ENCODE results near the gene MBP.

Gene MBP

DNA sequence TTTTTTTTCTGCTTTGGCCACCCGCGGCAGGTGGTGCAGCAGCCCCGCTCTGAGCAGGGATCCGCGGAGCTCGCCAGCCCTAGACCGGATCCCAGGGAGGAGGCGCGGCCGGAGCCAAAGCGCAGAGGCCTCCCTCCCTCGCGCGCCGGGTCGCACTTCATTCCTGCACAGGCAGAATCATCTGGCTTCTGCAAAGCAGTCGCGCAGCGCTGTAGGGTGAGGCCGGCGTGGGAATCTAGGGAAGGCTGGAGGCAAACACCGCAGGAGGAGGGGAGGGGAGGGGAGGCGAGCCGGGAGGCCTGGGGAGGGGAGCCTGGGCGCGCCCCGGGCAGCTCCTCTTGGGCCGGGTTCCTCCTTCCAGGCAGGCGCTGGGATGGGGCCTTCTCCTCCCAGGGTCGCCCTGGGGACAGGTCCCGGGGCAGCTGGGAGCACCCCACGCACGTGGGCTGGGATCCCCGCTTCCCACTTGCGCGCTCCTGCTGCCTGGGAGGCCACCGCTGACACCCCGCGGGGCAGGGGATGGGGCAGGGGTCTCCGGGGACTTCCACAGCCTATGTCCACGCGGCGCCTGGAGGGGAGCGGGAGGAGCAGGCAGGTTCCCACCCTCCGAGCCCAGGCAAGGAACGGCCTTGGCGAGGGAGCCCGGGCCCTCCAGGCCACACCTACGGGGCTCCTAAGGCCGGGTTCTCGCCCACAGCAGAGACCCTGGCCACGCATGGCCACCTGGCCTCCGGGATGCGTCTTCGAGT is 45.0 kb downstream of the MBP start:
- peaks cover 7% of the 10 kb centered on the region for H3K9me3 Mint-ChIP-seq
- H3K27ac Mint-ChIP-seq = peak overlapping the region in 2 of 3 experiments; percentile 13 to 59
- H3K4me1 Mint-ChIP-seq = peaks cover 65% of the 10 kb centered on the region
- peak overlapping the region; percentile 77 to 84 (median 82) for H3K4me3 Mint-ChIP-seq
- peaks cover 24% of the 10 kb centered on the region for H3K27me3 Mint-ChIP-seq (ENCODE audit: low read depth)
- H3K36me3 Mint-ChIP-seq (ENCODE audit: low read depth) = no peaks in the 10 kb centered on the region
- TF ChIP-seq, protein P1, sequence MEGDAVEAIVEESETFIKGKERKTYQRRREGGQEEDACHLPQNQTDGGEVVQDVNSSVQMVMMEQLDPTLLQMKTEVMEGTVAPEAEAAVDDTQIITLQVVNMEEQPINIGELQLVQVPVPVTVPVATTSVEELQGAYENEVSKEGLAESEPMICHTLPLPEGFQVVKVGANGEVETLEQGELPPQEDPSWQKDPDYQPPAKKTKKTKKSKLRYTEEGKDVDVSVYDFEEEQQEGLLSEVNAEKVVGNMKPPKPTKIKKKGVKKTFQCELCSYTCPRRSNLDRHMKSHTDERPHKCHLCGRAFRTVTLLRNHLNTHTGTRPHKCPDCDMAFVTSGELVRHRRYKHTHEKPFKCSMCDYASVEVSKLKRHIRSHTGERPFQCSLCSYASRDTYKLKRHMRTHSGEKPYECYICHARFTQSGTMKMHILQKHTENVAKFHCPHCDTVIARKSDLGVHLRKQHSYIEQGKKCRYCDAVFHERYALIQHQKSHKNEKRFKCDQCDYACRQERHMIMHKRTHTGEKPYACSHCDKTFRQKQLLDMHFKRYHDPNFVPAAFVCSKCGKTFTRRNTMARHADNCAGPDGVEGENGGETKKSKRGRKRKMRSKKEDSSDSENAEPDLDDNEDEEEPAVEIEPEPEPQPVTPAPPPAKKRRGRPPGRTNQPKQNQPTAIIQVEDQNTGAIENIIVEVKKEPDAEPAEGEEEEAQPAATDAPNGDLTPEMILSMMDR (IDR thresholded peaks at IDR 0.05; ENCODE audit: unreplicated experiment in 3 of 3) = no peak

DNA sequence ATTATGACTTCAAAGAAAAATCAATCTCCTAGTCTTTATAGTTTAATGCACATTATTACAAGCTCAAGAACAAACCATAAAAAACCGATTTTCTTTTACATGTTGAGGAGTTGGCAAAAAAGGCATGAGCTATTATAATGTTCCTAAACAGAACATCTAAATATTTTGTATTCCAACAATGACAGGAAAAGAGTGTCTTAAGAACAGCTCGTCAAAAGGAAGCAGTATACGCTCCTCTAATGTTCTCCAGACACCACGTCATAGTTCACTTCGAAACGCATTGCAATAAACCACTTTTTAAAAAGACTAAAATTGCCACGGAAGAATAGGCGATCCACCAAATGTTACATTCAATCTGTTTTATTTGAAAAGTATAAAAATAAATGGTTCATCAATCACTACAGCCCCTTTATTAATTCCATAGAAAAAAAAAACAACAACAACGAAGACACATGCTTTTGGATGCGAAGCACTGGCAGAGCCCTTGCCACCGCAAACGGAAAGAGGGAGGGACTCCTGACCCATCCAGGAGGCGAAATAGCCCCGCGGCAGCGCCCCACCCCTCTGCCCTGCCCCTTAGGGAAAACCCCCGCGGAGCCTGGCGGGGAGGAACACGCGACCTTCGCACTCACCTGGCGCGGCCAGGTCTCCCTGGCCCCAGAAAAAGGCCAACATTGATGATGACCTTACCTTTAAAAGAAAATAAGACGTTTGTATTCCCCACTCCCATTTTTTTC is 45.8 kb downstream of the MBP start:
- H3K27ac Mint-ChIP-seq = peak overlapping the region; percentile 13 to 67 (median 59)
- H3K27me3 Mint-ChIP-seq (ENCODE audit: low read depth) = peaks cover 19% of the 10 kb centered on the region
- H3K4me3 Mint-ChIP-seq = peak overlapping the region; percentile 77 to 84 (median 82)
- peaks cover 57% of the 10 kb centered on the region for H3K4me1 Mint-ChIP-seq
- peaks cover 9% of the 10 kb centered on the region for H3K9me3 Mint-ChIP-seq
- TF ChIP-seq, protein P1 (IDR thresholded peaks at IDR 0.05; ENCODE audit: unreplicated experiment in 3 of 3) = no peak
- no peaks in the 10 kb centered on the region for H3K36me3 Mint-ChIP-seq (ENCODE audit: low read depth)

DNA sequence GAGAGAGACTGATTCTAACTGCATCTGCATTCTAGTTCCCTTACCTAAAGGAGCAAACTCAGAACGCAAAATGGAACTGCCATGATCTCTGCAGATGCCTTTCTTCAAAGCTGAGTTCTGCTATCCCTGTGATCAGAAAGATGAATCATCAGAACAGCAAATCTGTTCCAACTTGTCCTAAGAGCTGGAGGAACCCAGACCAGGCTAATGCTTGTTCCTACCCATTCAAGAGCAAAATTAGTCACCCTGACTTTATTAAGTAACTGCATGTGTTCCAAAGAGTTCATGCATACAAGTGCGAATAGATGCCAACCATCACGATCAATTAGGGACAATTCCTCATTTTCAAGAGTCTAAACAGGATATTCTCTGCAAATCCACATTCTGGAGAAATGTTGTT is 46.5 kb downstream of the MBP start:
- TF ChIP-seq, protein P1 (IDR thresholded peaks at IDR 0.05; ENCODE audit: unreplicated experiment in 3 of 3) = no peak
- H3K9me3 Mint-ChIP-seq = peaks cover 9% of the 10 kb centered on the region
- no peaks in the 10 kb centered on the region for H3K36me3 Mint-ChIP-seq (ENCODE audit: low read depth)
- peaks cover 15% of the 10 kb centered on the region for H3K27me3 Mint-ChIP-seq (ENCODE audit: low read depth)
- peak overlapping the region; percentile 46 to 84 (median 77) for H3K4me3 Mint-ChIP-seq
- peak overlapping the region in 2 of 3 experiments; percentile 13 to 67 for H3K27ac Mint-ChIP-seq
- H3K4me1 Mint-ChIP-seq = peaks cover 57% of the 10 kb centered on the region

DNA sequence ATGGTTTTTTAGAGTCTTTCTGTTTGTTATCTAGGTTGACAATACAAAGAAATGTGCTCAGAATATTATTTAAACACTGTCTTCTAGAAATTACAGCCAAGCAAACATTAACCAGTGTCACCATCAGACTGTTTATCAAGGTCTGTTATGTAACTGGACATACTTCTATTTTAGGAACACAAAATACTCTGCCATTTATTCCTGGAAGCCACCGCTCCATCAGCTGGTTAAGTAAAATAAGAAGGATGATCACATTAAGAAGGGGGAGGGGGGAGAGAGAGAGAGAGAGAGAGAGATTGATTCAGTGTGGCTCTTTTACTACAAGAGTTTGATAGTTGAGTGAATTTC is 47.9 kb downstream of the MBP start:
- H3K9me3 Mint-ChIP-seq = peaks cover 9% of the 10 kb centered on the region
- TF ChIP-seq, protein P1 (IDR thresholded peaks at IDR 0.05; ENCODE audit: unreplicated experiment in 3 of 3) = no peak
- H3K27ac Mint-ChIP-seq = peak overlapping the region in 1 of 3 experiments; percentile 42
- peaks cover 15% of the 10 kb centered on the region for H3K27me3 Mint-ChIP-seq (ENCODE audit: low read depth)
- H3K4me3 Mint-ChIP-seq = no peak overlapping the region
- no peaks in the 10 kb centered on the region for H3K36me3 Mint-ChIP-seq (ENCODE audit: low read depth)
- H3K4me1 Mint-ChIP-seq = peaks cover 56% of the 10 kb centered on the region

DNA sequence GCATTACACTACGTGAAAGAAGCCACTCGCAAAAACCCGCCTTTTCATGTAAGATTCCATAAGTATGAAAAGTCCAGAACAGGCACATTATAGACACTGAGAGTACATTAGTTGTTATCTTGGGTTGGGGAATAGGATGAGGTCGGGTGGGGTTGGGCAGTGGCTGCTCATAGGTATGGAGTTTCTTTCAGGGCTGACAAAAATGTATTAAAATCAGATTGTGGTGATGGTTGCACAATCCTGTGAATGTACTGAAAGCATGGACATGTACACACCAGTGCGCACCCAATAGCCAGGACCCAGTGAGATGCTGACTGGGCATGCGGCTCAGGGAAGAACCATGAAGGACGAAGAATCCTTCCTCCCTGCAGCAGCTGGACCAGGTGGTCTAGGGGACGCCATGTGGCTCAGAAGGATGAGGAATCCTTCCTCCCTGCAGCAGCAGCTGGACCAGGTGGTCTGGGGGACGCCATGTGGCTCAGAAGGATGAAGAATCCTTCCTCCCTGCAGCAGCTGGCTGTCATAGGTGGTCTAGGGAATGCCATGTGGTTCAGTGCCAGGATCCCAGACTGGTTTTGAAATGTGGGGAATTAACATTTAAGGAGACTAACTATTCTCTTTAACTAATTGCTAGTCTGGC is 50.1 kb downstream of the MBP start:
- Mint-ChIP-seq H3K4me3 (no peak overlapping the region), H3K9me3 (peaks cover 9% of the 10 kb centered on the region), H3K36me3 (ENCODE audit: low read depth) (no peaks in the 10 kb centered on the region), H3K4me1 (peaks cover 51% of the 10 kb centered on the region), H3K27me3 (ENCODE audit: low read depth) (peaks cover 15% of the 10 kb centered on the region), H3K27ac (no peak overlapping the region)
- TF ChIP-seq, protein P1 (IDR thresholded peaks at IDR 0.05; ENCODE audit: unreplicated experiment in 3 of 3) = no peak

All from nephron (organoid).